Stimulated activated CD4-positive, alpha-beta T cell treated with anti-CD3 and anti-CD28 coated beads, Interleukin-4, amount 100 ng/mL, for 1 hour (primary cell): ENCODE measurements around the gene PCDHGB5.
"Not testable (repeated sequence)": the region's sequence is repeated elsewhere in the genome, so short reads cannot be mapped to it uniquely, and the experiment has no call there.

Experiments
- DNase-seq: peaks from one replicate; pipeline ENCODE4 v3.0.0-alpha.2; 2020

Gene PCDHGB5

GRCh38 chr5:141397756-141398551 is at the start of gene PCDHGB5:
Gene PCDHGB5, plus strand, starts transcription at chr5:141397947. Its CDS starts 181 bp downstream, at chr5:141398128.
- DNase-seq, result peak; percentile 56

- peak; percentile 26 for DNase-seq
Measured at GRCh38 chr5:141349917-141350619, 47.7 kb upstream of the PCDHGB5 start, which contains the start of gene PCDHGB1. Gene PCDHGB1, plus strand, starts transcription at chr5:141350099. Its CDS starts 162 bp downstream, at chr5:141350261.

GRCh38 chr5:141351591-141351990 is 46.2 kb upstream of the PCDHGB5 start:
- DNase-seq, result no peak

GRCh38 chr5:141354900-141355469 is 42.8 kb upstream of the PCDHGB5 start, which contains the start of gene PCDHGA4:
Gene PCDHGA4, plus strand, starts transcription at chr5:141355021. Its CDS starts 87 bp downstream, at chr5:141355108.
- no peak for DNase-seq

- DNase-seq, result no peak
Measured at GRCh38 chr5:141355641-141356040, 42.1 kb upstream of the PCDHGB5 start.

GRCh38 chr5:141356133-141356532 is 41.6 kb upstream of the PCDHGB5 start:
- no peak for DNase-seq

GRCh38 chr5:141356950-141357349 is 40.8 kb upstream of the PCDHGB5 start:
- DNase-seq, result no peak

GRCh38 chr5:141359790-141360426 is 37.8 kb upstream of the PCDHGB5 start, which contains the start of gene PCDHGB2:
Gene PCDHGB2, plus strand, starts transcription at chr5:141359994. Its CDS starts 142 bp downstream, at chr5:141360136.
- DNase-seq, result no peak

GRCh38 chr5:141360685-141361084 is 37.1 kb upstream of the PCDHGB5 start:
- DNase-seq, result no peak

GRCh38 chr5:141362719-141363118 is 35.0 kb upstream of the PCDHGB5 start:
- no peak for DNase-seq

- DNase-seq, result no peak
Measured at GRCh38 chr5:141363952-141364660, 33.6 kb upstream of the PCDHGB5 start, which contains the start of gene PCDHGA5. Gene PCDHGA5, plus strand, starts transcription at chr5:141364162. Its CDS starts 169 bp downstream, at chr5:141364331.

- DNase-seq, result no peak
Measured at GRCh38 chr5:141366016-141366896, 31.5 kb upstream of the PCDHGB5 start.

- DNase-seq, result peak; percentile 36
Measured at GRCh38 chr5:141369994-141370848, 27.5 kb upstream of the PCDHGB5 start, which contains the start of gene PCDHGB3. Gene PCDHGB3, plus strand, starts transcription at chr5:141370242. Its CDS starts 153 bp downstream, at chr5:141370395.

- DNase-seq, result no peak
Measured at GRCh38 chr5:141371572-141372475, 25.9 kb upstream of the PCDHGB5 start.

- DNase-seq, result no peak
Measured at GRCh38 chr5:141373673-141374317, 24.0 kb upstream of the PCDHGB5 start, which contains the start of gene PCDHGA6. Gene PCDHGA6, plus strand, starts transcription at chr5:141373891. Its CDS starts 193 bp downstream, at chr5:141374084.

GRCh38 chr5:141374627-141375026 is 23.1 kb upstream of the PCDHGB5 start:
- no peak for DNase-seq

GRCh38 chr5:141375444-141376155 is 22.1 kb upstream of the PCDHGB5 start:
- not testable (repeated sequence) for DNase-seq
